GM10847 (cell line): ENCODE results near the gene LTB4R2.
A peak's percentile ranks its signal among the peaks of the same experiment; 100 is the strongest.

Experiments
- POLR2A ChIP-seq: IDR thresholded peaks from 2 replicates; pipeline ENCODE4 v1.6.1; 2011; ENCODE audit not compliant: insufficient read length; ENCODE audit errors: extremely low read depth

LTB4R2 gene

GRCh38 chr14:24335461-24336171 lies 25.7 kb downstream of the LTB4R2 start:
- no peak for TF ChIP-seq POLR2A

GRCh38 chr14:24337144-24337823 lies 27.3 kb downstream of the LTB4R2 start:
- TF ChIP-seq POLR2A: no peak

- TF ChIP-seq POLR2A: no peak
Observed at GRCh38 chr14:24337824-24338175, 27.9 kb downstream of the LTB4R2 start.

- TF ChIP-seq POLR2A: no peak
Observed at GRCh38 chr14:24338843-24339242, 28.9 kb downstream of the LTB4R2 start.

- TF ChIP-seq POLR2A: peak; percentile 16
Observed at GRCh38 chr14:24339284-24340151, 29.6 kb downstream of the LTB4R2 start, which contains the start of gene RIPK3. Gene RIPK3, minus strand, starts transcription at chr14:24339991. Its CDS starts 165 bp downstream, at chr14:24339826.

GRCh38 chr14:24340606-24341005 lies 30.7 kb downstream of the LTB4R2 start:
- no peak for TF ChIP-seq POLR2A

- TF ChIP-seq POLR2A: no peak
Observed at GRCh38 chr14:24342889-24343288, 32.9 kb downstream of the LTB4R2 start.

GRCh38 chr14:24343795-24344660 lies 34.1 kb downstream of the LTB4R2 start:
- TF ChIP-seq POLR2A: no peak

GRCh38 chr14:24347134-24347533 lies 37.2 kb downstream of the LTB4R2 start:
- no peak for TF ChIP-seq POLR2A

GRCh38 chr14:24348186-24348585 lies 38.2 kb downstream of the LTB4R2 start:
- no peak for TF ChIP-seq POLR2A

GRCh38 chr14:24349742-24350141 lies 39.8 kb downstream of the LTB4R2 start:
- TF ChIP-seq POLR2A: no peak

GRCh38 chr14:24351517-24351916 lies 41.6 kb downstream of the LTB4R2 start:
- TF ChIP-seq POLR2A: no peak

- TF ChIP-seq POLR2A: no peak
Observed at GRCh38 chr14:24353559-24354481, 43.9 kb downstream of the LTB4R2 start.

GRCh38 chr14:24355009-24355408 lies 45.1 kb downstream of the LTB4R2 start:
- TF ChIP-seq POLR2A: no peak
